ENCODE data around the gene MSLN.
A peak's percentile ranks its signal among the peaks of the same experiment; 100 is the strongest.

The MSLN gene

DNA sequence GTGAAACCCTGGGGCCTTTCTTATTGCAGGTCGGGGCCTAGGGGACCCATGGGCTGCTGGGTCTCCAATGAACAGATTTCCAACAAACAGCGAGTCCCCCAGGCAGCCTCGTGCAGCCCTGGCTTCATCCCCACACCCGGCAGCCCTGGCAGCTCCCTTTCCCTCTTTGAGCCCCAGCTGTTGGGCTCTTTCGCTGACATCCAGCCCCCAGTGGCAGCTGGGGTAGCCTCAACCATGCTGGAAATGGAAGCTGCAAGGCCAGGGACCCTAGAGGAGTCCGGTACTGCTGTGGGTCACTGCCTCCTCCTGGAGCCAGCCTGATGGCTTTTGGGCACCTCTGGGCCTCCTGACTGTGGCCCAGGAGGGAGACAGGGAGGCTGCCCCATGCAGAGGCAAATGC lies 21.7 kb downstream of the MSLN start:
- DNase-seq (ENCODE audit: extremely low read depth, low read depth): no peak
- TF ChIP-seq, protein P1, sequence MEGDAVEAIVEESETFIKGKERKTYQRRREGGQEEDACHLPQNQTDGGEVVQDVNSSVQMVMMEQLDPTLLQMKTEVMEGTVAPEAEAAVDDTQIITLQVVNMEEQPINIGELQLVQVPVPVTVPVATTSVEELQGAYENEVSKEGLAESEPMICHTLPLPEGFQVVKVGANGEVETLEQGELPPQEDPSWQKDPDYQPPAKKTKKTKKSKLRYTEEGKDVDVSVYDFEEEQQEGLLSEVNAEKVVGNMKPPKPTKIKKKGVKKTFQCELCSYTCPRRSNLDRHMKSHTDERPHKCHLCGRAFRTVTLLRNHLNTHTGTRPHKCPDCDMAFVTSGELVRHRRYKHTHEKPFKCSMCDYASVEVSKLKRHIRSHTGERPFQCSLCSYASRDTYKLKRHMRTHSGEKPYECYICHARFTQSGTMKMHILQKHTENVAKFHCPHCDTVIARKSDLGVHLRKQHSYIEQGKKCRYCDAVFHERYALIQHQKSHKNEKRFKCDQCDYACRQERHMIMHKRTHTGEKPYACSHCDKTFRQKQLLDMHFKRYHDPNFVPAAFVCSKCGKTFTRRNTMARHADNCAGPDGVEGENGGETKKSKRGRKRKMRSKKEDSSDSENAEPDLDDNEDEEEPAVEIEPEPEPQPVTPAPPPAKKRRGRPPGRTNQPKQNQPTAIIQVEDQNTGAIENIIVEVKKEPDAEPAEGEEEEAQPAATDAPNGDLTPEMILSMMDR (IDR thresholded peaks at IDR 0.05; ENCODE audit: low read depth, low read length): no peak

DNA sequence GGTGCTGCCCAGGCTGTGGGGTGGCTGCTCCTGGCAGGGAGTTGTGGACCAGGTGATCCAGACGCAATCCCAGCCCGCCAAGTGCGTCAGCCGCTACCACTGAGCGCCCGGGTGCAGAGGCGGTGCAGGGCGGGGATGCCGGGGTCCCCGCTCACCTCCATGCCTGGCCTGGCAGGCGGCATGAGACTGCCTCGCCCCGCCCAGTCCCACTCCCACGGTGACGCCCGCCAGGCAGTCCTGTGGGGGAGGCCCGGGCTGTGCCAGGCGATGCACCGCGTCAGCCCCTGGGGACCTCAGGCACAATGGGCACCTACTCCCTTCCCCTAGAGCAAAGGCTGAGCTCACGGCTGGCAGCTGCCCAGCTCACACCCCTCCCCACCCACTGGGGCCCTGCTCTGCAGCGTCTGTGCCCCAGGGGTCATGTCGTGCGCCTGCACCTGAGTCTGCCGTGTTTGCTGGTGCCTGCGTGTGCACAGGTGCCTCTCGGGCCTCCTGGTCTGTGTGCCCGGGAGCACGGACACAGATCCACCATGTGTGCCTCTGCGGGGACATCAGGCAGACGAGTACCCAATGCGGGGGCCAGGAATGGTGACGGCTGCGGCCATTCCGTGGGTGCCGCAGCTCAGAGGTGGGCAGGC lies 22.4 kb downstream of the MSLN start:
- no peak for DNase-seq (ENCODE audit: extremely low read depth, low read depth)
- TF ChIP-seq, protein P1 (IDR thresholded peaks at IDR 0.05; ENCODE audit: low read depth, low read length): no peak

DNA sequence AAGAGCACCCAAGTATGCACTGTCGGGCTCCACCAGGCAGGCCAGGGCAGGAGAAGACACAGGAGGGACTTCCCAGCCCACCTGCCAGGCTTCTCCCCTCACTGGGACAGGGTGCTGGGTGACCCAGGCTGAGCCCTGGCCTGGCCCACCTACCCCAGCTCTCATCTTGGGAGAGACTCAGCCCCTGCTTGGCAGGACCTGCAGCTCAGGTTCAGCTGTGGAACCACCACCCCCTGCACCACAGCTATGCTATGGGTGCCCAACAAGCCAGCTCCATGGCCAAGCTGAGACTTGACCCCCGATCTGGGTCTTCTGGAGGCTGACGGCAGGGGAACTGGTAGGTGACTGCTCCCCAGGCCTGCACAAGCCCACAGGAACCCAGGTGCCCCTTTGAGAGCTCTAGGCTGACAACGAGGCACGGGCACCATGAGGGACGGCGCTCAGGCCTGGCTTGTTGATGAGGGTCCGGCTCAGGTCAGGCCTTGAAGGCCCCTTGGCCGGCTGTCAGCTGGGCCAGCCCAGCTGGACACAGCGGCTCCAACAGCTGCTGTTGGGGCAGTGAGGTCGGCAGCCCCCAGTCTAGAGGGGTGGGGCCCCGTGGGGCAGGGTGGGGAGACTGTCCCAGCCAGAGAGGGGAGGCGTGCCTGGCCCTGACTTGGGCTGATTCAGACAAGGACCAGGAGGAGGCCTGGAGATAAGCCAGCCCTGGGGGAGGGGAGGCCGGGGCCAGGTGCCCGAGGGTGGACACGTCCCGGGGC lies 23.0 kb downstream of the MSLN start:
- DNase-seq (ENCODE audit: extremely low read depth, low read depth): no peak
- TF ChIP-seq, protein P1 (IDR thresholded peaks at IDR 0.05; ENCODE audit: low read depth, low read length): no peak

DNA sequence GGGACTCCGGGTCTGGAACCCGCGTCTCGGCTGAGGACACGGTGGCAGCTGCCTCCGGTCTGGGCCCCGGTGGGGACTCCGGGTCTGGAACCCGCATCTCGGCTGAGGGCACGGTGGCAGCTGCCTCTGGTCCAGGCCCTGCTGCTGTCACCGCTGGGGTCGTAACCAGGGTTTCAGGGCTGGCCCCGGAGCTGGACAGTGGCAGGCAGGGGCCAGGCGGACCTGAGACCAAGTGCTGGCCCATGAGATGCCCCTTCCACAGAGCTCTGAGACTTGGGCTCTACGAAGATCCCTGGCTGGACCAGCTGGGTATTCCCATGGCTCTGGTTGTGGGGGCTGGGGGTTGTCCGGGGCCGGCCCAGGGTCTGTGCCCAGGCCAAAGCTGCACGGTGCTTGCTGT lies 23.9 kb downstream of the MSLN start:
- DNase-seq (ENCODE audit: extremely low read depth, low read depth): no peak
- TF ChIP-seq, protein P1 (IDR thresholded peaks at IDR 0.05; ENCODE audit: low read depth, low read length): no peak

DNA sequence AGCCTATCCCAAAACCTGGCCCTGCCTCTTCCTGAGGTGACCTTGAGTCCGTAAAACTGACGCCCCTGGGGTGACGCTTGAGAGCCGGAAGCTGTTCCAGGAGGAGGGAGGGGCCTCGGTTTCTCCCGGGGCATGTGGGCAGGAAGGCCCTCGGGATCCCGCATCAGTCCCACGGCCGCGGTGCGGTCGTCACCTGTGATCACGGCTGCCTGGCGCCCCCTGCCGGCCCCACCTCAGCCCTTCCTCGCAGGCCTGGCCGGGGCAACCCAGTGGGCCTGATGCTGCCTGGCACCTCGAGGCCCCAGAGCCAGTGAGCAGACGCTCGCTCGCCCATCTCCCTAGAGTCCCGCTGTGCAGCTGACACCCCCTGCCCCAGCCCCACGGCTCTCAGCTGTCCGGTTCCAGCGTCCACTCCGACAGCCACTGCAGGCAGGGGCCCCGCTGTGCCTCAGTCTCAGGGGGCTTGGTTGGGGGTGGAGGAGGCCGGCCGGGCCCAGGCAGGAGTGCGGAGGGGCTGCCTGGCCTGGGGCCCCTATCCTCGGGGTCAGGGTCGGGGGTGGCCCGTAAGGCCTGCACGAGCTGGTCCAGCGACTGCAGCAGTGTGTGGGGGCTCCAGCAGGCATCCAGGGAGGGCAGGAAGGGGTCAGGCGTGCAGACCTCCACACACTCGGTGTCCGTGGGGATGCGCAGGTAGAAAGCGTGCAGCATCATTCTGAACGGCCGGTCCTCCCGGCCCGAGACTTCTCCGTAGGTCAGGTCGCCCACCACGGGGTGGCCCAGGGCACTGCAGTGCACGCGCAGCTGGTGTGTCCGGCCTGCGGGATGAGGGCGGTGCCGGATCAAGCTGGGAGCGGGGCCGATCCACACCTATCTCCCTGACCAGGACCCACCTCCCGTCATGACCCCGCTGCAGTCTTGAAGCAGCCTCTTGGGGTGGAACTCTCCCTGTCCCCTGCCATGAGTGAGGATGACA lies 25.3 kb downstream of the MSLN start:
- TF ChIP-seq, protein P1 (IDR thresholded peaks at IDR 0.05; ENCODE audit: low read depth, low read length): peak; percentile 63
- DNase-seq (ENCODE audit: extremely low read depth, low read depth): no peak

DNA sequence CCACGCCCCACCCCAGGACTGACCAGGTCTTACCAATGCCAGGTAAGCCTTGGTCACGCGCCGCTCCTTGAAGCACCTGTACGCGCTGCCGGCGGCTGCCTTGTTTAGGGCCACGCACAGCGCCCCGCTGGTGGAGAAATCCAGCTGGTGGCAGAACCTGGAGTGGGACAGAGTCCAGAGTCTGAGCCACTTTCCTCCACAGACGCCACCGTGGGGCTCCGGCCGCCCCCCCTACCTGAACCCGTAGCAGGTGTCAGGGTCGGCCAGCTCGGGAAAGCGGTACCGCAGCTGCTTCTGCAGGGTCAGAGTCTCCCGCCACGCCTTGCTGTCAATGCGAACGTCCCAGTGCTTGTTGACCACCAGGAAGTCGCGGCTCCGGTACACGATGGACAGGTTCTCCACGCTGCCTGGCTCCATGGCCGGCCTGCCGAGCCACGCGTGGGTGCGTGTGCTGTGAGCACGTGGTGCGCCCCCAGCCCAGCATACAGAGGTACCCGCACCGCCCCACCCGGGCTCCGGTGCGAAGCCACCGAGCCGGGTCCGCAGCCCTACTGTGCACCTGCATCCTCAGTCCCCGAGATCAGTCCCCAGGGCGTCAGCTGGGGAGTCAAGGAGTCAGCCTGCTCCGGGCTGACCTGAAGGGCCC lies 26.9 kb downstream of the MSLN start:
- TF ChIP-seq, protein P1 (IDR thresholded peaks at IDR 0.05; ENCODE audit: low read depth, low read length): no peak
- no peak for DNase-seq (ENCODE audit: extremely low read depth, low read depth)
